CD8-positive, alpha-beta memory T cell (primary cell): ENCODE results near the gene ABHD16B. TPM values are rescaled to one million over a fixed set of nuclear protein-coding genes. Genes with fewer than 3 reads are reported as not detected.

ENCODE experiments used
- CTCF ChIA-PET: fragments of 350-600 bp; sonication (Branson Sonifier 250); formaldehyde crosslinking; loops from one replicate; lab custom pipeline; 2021; ENCODE audit warnings: antibody characterized with exemption; lab: Charles Lee
- POLR2A ChIA-PET: fragments of 350-600 bp; sonication (Branson Sonifier 250); formaldehyde crosslinking; loops from one replicate; lab custom pipeline; 2021; ENCODE audit warnings: antibody characterized with exemption; lab: Charles Lee
- DNase-seq, 5 donors: peaks; one replicate each; pipeline versions ENCODE4 v3.0.0 to v3.0.0-alpha.2; 2020 to 2022; ENCODE audit warnings: mixed read lengths in 1 of 5
- H3K27ac ChIP-seq: one replicate; pipeline ENCODE4 v1.7.0; 2013; ENCODE audit warnings: low read depth, mild to moderate bottlenecking, low read length, moderate library complexity
- H3K27me3 ChIP-seq: 2 replicates; pipeline ENCODE4 v1.7.0; 2013; ENCODE audit warnings: low read length, mild to moderate bottlenecking; ENCODE audit not compliant: insufficient read depth, poor library complexity, severe bottlenecking
- H3K36me3 ChIP-seq: 2 replicates; pipeline ENCODE4 v1.7.0; 2013; ENCODE audit warnings: mild to moderate bottlenecking, low read length, moderate library complexity; ENCODE audit not compliant: insufficient read depth
- H3K4me1 ChIP-seq: 2 replicates; pipeline ENCODE4 v1.7.0; 2013; ENCODE audit warnings: mild to moderate bottlenecking, low read length, moderate library complexity; ENCODE audit not compliant: insufficient read depth
- H3K4me3 ChIP-seq: 2 replicates; pipeline ENCODE4 v1.7.0; 2013; ENCODE audit warnings: mild to moderate bottlenecking, low read length
- H3K9me3 ChIP-seq: 2 replicates; pipeline ENCODE4 v1.7.0; 2013; ENCODE audit warnings: mild to moderate bottlenecking, low read length
- H3K27ac Mint-ChIP-seq, 8 donors: one replicate each; pipeline ENCODE4 v1.8.0; 2020 to 2021; ENCODE audit warnings: mixed read lengths in 8 of 8, mild to moderate bottlenecking in 6 of 8, inconsistent platforms in 3 of 8, moderate library complexity in 3 of 8
- H3K27me3 Mint-ChIP-seq, 2 donors: one replicate each; pipeline ENCODE4 v1.8.0; 2020 to 2021; ENCODE audit warnings: mixed read lengths in 2 of 2, mild to moderate bottlenecking in 1 of 2, moderate library complexity in 1 of 2
- H3K36me3 Mint-ChIP-seq, 3 donors: one replicate each; pipeline ENCODE4 v1.8.0; 2020 to 2021; ENCODE audit warnings: mixed read lengths in 3 of 3, inconsistent platforms in 1 of 3, mild to moderate bottlenecking in 1 of 3
- H3K4me1 Mint-ChIP-seq, 3 donors: one replicate each; pipeline ENCODE4 v1.8.0; 2020 to 2021; ENCODE audit warnings: mixed read lengths in 3 of 3, inconsistent platforms in 1 of 3, mild to moderate bottlenecking in 1 of 3
- H3K4me3 Mint-ChIP-seq, 7 donors: one replicate each; pipeline ENCODE4 v1.8.0; 2020 to 2021; ENCODE audit warnings: mixed read lengths in 7 of 7, mild to moderate bottlenecking in 6 of 7, moderate library complexity in 4 of 7, inconsistent platforms in 2 of 7
- H3K9me3 Mint-ChIP-seq, 5 donors: one replicate each; pipeline ENCODE4 v1.8.0; 2020 to 2022; ENCODE audit warnings: mixed read lengths in 5 of 5, mild to moderate bottlenecking in 3 of 5, moderate library complexity in 2 of 5, inconsistent platforms in 1 of 5
- polyA plus RNA-seq: library from polyadenylated mRNA; unstranded; fragments of 300-500 nt; fragmentation: Illumina TruSeq; gene quantifications from one replicate; pipeline ENCODE4 v1.2.3, GENCODE V29; 2021
- total RNA-seq, 2 experiments: library from RNA; stranded (reverse); gene quantifications; one replicate each; pipeline ENCODE4 v1.2.3, GENCODE V29; 2021

ABHD16B gene
- total and polyA plus RNA-seq, 3 experiments from 2014 or later = not detected

DNA sequence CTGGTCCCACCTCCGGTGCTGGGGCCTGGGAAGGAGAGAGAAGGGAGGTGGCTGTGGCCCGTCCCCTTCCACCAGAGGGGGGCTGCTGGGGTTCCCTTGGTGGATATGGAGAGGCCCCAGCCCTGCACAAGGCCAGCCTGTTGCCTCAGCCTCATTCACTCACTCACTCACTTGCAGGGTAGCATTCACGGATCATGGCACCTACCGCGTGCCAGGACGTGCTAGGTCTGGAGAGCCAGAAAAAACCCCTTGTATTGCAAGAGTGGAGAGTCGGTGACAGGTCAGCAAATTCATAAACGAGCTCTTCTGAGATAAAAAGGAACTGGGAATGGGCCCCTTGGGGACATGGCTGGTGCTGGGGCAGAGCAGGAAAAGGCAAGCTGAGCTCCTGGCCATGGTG is 23.8 kb upstream of the ABHD16B start:
- no peak overlapping the region for H3K4me3 ChIP-seq
- no peak overlapping the region for H3K27ac ChIP-seq
- H3K9me3 ChIP-seq = no peaks in the 10 kb centered on the region
- peaks cover 11 to 14% of the 10 kb centered on the region in 2 donors for H3K27me3 Mint-ChIP-seq
- H3K4me3 Mint-ChIP-seq = peak overlapping the region in 1 of 7 donors; percentile 45
- ChIA-PET CTCF (no interaction called here), POLR2A (no interaction called here)
- peaks cover 0 to 2% (median 0%) of the 10 kb centered on the region in 5 donors for H3K9me3 Mint-ChIP-seq
- no peaks in the 10 kb centered on the region for H3K4me1 ChIP-seq
- H3K4me1 Mint-ChIP-seq = peaks cover 0 to 5% (median 0%) of the 10 kb centered on the region in 3 donors
- peak overlapping the region in 1 of 8 donors; percentile 18 for H3K27ac Mint-ChIP-seq
- H3K36me3 Mint-ChIP-seq = peaks cover 0 to 4% (median 2%) of the 10 kb centered on the region in 3 donors
- DNase-seq = no peak
- H3K27me3 ChIP-seq = no peaks in the 10 kb centered on the region
- H3K36me3 ChIP-seq = no peaks in the 10 kb centered on the region

DNA sequence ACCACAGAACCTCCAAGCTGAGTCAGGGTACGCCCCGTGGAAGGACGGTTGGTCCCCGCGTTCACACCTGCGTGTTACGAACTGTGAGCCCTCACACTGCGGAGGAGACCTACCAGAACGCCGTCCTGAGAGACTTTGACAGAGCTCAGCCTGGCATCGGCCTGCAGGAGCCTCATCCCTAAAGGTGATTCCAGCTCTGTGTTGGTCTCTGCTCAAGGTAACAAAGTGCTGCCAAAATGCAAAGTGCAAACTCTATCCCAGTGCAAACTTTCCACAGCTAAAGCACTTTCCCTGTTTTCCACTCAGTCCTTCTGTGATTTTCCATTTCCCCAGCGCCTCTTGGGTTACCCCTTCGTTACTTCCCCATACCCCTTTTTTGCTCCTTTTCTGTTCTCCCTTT is 21.7 kb upstream of the ABHD16B start:
- H3K4me1 ChIP-seq = peaks cover 5% of the 10 kb centered on the region
- no peak for DNase-seq
- ChIA-PET POLR2A (no interaction called here), CTCF (no interaction called here)
- no peak overlapping the region for H3K27ac ChIP-seq
- peak overlapping the region in 1 of 8 donors; percentile 78 for H3K27ac Mint-ChIP-seq
- H3K9me3 Mint-ChIP-seq = peaks cover 0 to 2% (median 0%) of the 10 kb centered on the region in 5 donors
- H3K36me3 ChIP-seq = no peaks in the 10 kb centered on the region
- peaks cover 21 to 28% of the 10 kb centered on the region in 2 donors for H3K27me3 Mint-ChIP-seq
- no peak overlapping the region for H3K4me3 ChIP-seq
- H3K36me3 Mint-ChIP-seq = peaks cover 0 to 4% (median 2%) of the 10 kb centered on the region in 3 donors
- peaks cover 11% of the 10 kb centered on the region for H3K27me3 ChIP-seq
- H3K4me3 Mint-ChIP-seq = no peak overlapping the region
- H3K9me3 ChIP-seq = no peaks in the 10 kb centered on the region
- peaks cover 1 to 8% (median 5%) of the 10 kb centered on the region in 3 donors for H3K4me1 Mint-ChIP-seq

DNA sequence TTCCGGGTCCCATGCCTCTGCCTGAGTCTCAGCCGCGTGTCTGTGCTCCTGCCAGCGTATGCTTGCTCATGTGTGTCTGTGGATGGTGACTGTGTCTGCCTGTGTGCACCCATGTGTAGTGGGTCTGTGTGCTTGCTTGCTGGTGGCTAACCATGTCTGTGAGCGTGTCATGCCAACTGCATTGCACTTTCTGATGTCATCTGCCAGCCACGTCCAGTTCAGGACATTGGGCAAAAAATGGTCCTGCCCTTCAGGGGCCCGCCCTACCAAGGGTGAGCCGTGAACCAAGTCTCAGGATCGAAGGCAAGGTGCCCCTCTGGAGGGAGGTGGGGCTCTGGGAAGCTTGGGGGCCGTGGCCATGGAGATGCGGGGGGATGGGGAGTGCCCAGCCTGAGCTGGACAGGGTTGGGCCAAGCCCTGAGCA is 20.9 kb upstream of the ABHD16B start:
- Mint-ChIP-seq H3K36me3 (peaks cover 0 to 4% (median 2%) of the 10 kb centered on the region in 3 donors), H3K4me3 (no peak overlapping the region), H3K27ac (no peak overlapping the region), H3K9me3 (peaks cover 0 to 2% (median 0%) of the 10 kb centered on the region in 5 donors), H3K4me1 (peaks cover 4 to 8% (median 5%) of the 10 kb centered on the region in 3 donors), H3K27me3 (peaks cover 29 to 33% of the 10 kb centered on the region in 2 donors)
- H3K9me3 ChIP-seq = no peaks in the 10 kb centered on the region
- no peaks in the 10 kb centered on the region for H3K36me3 ChIP-seq
- ChIA-PET CTCF (no interaction called here), POLR2A (no interaction called here)
- no peak overlapping the region for H3K4me3 ChIP-seq
- peaks cover 18% of the 10 kb centered on the region for H3K27me3 ChIP-seq
- DNase-seq = no peak
- H3K4me1 ChIP-seq = peaks cover 8% of the 10 kb centered on the region
- no peak overlapping the region for H3K27ac ChIP-seq

DNA sequence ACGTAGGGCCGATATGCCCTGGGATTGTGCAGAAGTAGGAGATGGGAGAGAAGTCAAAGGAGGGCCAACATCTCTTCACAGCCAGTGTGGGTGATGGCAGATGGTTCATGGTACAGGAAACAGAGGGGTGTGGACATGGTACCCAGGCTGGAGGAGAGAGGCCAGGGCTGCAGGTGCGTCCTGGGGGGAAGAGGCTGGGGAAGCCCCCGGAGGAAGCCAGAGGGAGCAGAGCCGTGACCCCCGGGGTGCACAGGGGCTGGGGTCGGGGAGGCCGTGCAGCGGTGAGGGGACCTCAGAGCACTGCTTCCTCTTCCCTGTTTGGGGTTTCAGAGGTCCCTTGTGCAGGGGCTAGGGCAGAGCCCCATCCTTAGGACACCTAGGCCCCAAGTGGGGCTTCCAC is 19.0 kb upstream of the ABHD16B start:
- ChIA-PET POLR2A (no interaction called here), CTCF (no interaction called here)
- H3K36me3 ChIP-seq = no peaks in the 10 kb centered on the region
- peaks cover 29% of the 10 kb centered on the region for H3K27me3 ChIP-seq
- peaks cover 4 to 8% (median 5%) of the 10 kb centered on the region in 3 donors for H3K4me1 Mint-ChIP-seq
- DNase-seq = no peak
- peaks cover 13% of the 10 kb centered on the region for H3K4me1 ChIP-seq
- no peaks in the 10 kb centered on the region for H3K9me3 ChIP-seq
- H3K4me3 ChIP-seq = no peak overlapping the region
- H3K4me3 Mint-ChIP-seq = no peak overlapping the region
- peaks cover 37% of the 10 kb centered on the region in 2 donors for H3K27me3 Mint-ChIP-seq
- no peak overlapping the region for H3K27ac ChIP-seq
- peaks cover 0 to 2% (median 0%) of the 10 kb centered on the region in 5 donors for H3K9me3 Mint-ChIP-seq
- no peak overlapping the region for H3K27ac Mint-ChIP-seq
- peaks cover 0 to 4% (median 2%) of the 10 kb centered on the region in 3 donors for H3K36me3 Mint-ChIP-seq

DNA sequence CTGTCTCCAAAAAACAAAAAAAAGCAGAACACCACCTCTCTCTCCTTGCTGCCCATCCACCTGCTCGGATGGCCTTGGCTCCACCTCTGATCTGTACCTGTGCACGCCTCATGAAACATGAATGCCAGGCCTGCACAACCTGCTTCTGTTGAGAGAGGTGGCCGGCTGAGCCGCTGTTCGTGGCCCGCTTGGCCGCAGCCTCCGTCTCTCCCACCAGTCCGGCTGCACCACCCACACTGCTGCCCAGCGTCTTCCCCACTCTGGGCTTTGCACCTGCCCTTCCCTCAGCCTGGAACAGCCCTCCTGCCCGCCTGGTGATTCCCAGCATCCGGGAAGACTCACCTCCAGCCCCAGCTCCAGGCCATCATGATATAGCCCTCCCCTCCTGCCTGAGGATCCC is 18.1 kb upstream of the ABHD16B start:
- no peak overlapping the region for H3K4me3 ChIP-seq
- no peaks in the 10 kb centered on the region for H3K36me3 ChIP-seq
- CTCF ChIA-PET = no interaction called here
- peaks cover 18% of the 10 kb centered on the region for H3K4me1 ChIP-seq
- Mint-ChIP-seq H3K27me3 (peaks cover 33 to 37% of the 10 kb centered on the region in 2 donors), H3K36me3 (peaks cover 0 to 4% (median 2%) of the 10 kb centered on the region in 3 donors), H3K4me3 (no peak overlapping the region), H3K9me3 (peaks cover 0 to 2% (median 0%) of the 10 kb centered on the region in 5 donors), H3K4me1 (peaks cover 4 to 8% (median 5%) of the 10 kb centered on the region in 3 donors), H3K27ac (no peak overlapping the region)
- H3K27ac ChIP-seq = no peak overlapping the region
- POLR2A ChIA-PET = no interaction called here
- H3K27me3 ChIP-seq = peaks cover 33% of the 10 kb centered on the region
- no peaks in the 10 kb centered on the region for H3K9me3 ChIP-seq
- no peak for DNase-seq

DNA sequence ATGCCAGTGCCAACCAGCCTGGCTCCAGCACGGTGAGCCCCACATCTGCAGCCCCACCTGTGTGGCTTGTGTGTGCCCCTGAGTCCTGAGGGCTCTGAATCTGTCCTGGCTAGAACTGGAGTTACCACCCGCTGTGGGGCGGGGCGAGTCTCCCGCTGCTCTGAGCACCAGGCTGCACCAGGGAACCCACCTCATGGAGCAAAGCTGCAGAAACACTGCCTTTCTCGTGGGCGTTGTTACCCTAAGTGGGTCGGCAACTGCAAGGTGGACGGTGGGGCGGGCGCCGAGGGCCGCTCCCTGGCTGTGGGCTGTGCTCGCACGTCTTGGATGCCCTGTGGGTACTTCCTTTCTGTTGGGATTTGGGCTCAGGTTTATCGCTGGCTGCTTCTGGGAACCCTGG is 17.5 kb upstream of the ABHD16B start:
- H3K9me3 Mint-ChIP-seq = peaks cover 0 to 2% (median 0%) of the 10 kb centered on the region in 5 donors
- ChIA-PET POLR2A (no interaction called here), CTCF (no interaction called here)
- Histone ChIP-seq H3K27ac (no peak overlapping the region), H3K9me3 (no peaks in the 10 kb centered on the region), H3K27me3 (peaks cover 33% of the 10 kb centered on the region), H3K36me3 (no peaks in the 10 kb centered on the region), H3K4me3 (no peak overlapping the region), H3K4me1 (peaks cover 18% of the 10 kb centered on the region)
- H3K4me3 Mint-ChIP-seq = peak overlapping the region in 1 of 7 donors; percentile 12
- no peak for DNase-seq
- H3K4me1 Mint-ChIP-seq = peaks cover 4 to 8% (median 5%) of the 10 kb centered on the region in 3 donors
- no peak overlapping the region for H3K27ac Mint-ChIP-seq
- H3K27me3 Mint-ChIP-seq = peaks cover 37% of the 10 kb centered on the region in 2 donors
- H3K36me3 Mint-ChIP-seq = peaks cover 0 to 4% (median 2%) of the 10 kb centered on the region in 3 donors

DNA sequence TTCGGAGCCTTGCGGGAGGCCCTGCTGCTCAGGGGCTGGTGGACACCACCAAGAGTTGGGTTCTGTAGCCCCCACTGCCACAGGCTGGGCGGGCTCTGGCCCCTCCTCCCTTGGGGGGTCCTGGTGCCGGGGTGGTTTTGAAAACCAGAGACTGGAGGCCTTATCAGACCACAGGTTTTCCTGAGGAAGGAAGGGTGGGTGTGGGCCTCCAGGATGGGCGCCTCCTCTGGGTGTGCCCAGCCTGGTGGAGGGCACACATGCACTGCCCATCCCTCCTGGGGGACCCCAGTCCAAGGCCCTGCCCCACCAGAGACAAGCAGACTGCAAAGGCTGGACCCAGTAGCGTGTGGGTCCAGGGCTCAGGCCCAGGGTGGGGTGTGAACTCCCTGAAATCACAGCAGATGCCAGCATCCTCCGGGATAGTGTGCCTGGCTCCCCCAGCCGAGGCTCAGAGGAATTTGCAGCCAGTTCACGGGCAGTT is 16.7 kb upstream of the ABHD16B start:
- CTCF ChIA-PET = no interaction called here
- no peak for DNase-seq
- peaks cover 0 to 2% (median 0%) of the 10 kb centered on the region in 5 donors for H3K9me3 Mint-ChIP-seq
- Histone ChIP-seq H3K36me3 (no peaks in the 10 kb centered on the region), H3K27me3 (peaks cover 33% of the 10 kb centered on the region), H3K4me1 (peaks cover 18% of the 10 kb centered on the region), H3K27ac (no peak overlapping the region), H3K4me3 (no peak overlapping the region), H3K9me3 (no peaks in the 10 kb centered on the region)
- peaks cover 4 to 8% (median 5%) of the 10 kb centered on the region in 3 donors for H3K4me1 Mint-ChIP-seq
- H3K36me3 Mint-ChIP-seq = peaks cover 0 to 4% (median 2%) of the 10 kb centered on the region in 3 donors
- peaks cover 37% of the 10 kb centered on the region in 2 donors for H3K27me3 Mint-ChIP-seq
- H3K4me3 Mint-ChIP-seq = no peak overlapping the region
- POLR2A ChIA-PET = no interaction called here
- no peak overlapping the region for H3K27ac Mint-ChIP-seq

DNA sequence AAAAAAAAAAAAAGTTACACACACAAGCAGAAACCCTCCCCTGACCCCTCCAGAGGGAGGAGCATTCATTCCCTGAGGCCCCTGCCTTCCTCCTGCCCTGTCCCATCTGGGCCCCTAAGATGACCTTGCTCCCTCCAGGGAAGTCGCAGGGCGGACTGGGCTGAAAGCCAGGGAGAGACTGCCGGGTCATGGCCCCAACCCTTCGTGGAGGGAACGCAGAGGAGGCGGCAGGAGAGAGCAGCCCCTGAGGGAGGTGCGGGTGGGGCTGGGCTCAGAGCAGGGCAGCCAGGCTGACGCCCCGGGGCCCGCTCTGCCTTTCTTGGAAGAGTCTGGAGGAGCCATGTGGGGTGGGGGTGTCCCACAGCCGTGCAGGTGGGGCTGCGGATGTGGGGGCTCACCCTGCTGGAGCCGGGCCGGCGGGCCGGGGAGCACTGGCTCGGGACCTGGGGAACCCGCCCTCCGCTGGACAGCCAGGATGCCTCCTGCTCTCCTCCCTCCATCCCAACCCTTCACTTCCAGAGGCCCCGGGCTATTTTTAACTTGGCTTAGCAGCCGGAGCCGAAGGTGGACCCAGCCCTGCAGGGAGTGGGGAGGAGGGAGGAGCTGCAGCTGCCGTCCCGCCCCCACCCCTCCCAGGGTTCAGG is 15.0 kb upstream of the ABHD16B start:
- H3K27me3 ChIP-seq = peaks cover 33% of the 10 kb centered on the region
- no peak overlapping the region for H3K4me3 ChIP-seq
- peaks cover 40 to 41% of the 10 kb centered on the region in 2 donors for H3K27me3 Mint-ChIP-seq
- H3K4me3 Mint-ChIP-seq = no peak overlapping the region
- H3K9me3 Mint-ChIP-seq = peaks cover 0 to 2% (median 0%) of the 10 kb centered on the region in 5 donors
- ChIA-PET CTCF (no interaction called here), POLR2A (no interaction called here)
- peaks cover 0 to 4% (median 2%) of the 10 kb centered on the region in 3 donors for H3K36me3 Mint-ChIP-seq
- peaks cover 4 to 8% (median 8%) of the 10 kb centered on the region in 3 donors for H3K4me1 Mint-ChIP-seq
- no peaks in the 10 kb centered on the region for H3K9me3 ChIP-seq
- no peak overlapping the region for H3K27ac Mint-ChIP-seq
- DNase-seq = no peak
- H3K4me1 ChIP-seq = peaks cover 18% of the 10 kb centered on the region
- H3K36me3 ChIP-seq = no peaks in the 10 kb centered on the region
- H3K27ac ChIP-seq = peak overlapping the region; percentile 38
